ENCODE measurements around the gene FRMD4B. TPM values are rescaled to one million over a fixed set of nuclear protein-coding genes. Genes with fewer than 3 reads are reported as not detected.

The FRMD4B gene
- polyA plus RNA-seq, 2 donors, result 18.6 to 21.0 TPM

GRCh38 chr3:69182588-69183316 is 203.1 kb downstream of the FRMD4B start:
- Histone ChIP-seq H3K27me3 (ENCODE audit: control insufficient read depth in 1 of 2, insufficient read depth in 2 of 2, low read length in 2 of 2) (no peaks in the 10 kb centered on the region), H3K9me3 (ENCODE audit: control insufficient read depth in 2 of 2, insufficient read depth in 1 of 2, low read depth in 1 of 2, low read length in 1 of 2) (no peaks in the 10 kb centered on the region), H3K4me3 (ENCODE audit: low read depth in 1 of 2, low read length in 2 of 2) (no peak overlapping the region), H3K4me1 (ENCODE audit: control insufficient read depth in 2 of 2, insufficient read depth in 2 of 2, low read length in 1 of 2) (no peaks in the 10 kb centered on the region), H3K36me3 (ENCODE audit: control insufficient read depth in 2 of 2, insufficient read depth in 2 of 2, low read length in 1 of 2) (peaks cover 10% of the 10 kb centered on the region in 2 donors), H3K27ac (ENCODE audit: low read depth in 2 of 2, low read length in 1 of 2) (no peak overlapping the region)
- WGBS, 2 donors, result 84 to 87% methylated on average over 8 of the region's 8 CpGs

- H3K27me3 ChIP-seq (ENCODE audit: control insufficient read depth in 1 of 2, insufficient read depth in 2 of 2, low read length in 2 of 2), result no peaks in the 10 kb centered on the region
- H3K27ac ChIP-seq (ENCODE audit: low read depth in 2 of 2, low read length in 1 of 2), result no peak overlapping the region
- H3K9me3 ChIP-seq (ENCODE audit: control insufficient read depth in 2 of 2, insufficient read depth in 1 of 2, low read depth in 1 of 2, low read length in 1 of 2), result no peaks in the 10 kb centered on the region
- WGBS, 2 donors, result 73% methylated on average over 9 of the region's 9 CpGs
- no peak overlapping the region for H3K4me3 ChIP-seq (ENCODE audit: low read depth in 1 of 2, low read length in 2 of 2)
- peaks cover 10 to 12% of the 10 kb centered on the region in 2 donors for H3K36me3 ChIP-seq (ENCODE audit: control insufficient read depth in 2 of 2, insufficient read depth in 2 of 2, low read length in 1 of 2)
- H3K4me1 ChIP-seq (ENCODE audit: control insufficient read depth in 2 of 2, insufficient read depth in 2 of 2, low read length in 1 of 2), result no peaks in the 10 kb centered on the region
Measured at GRCh38 chr3:69181592-69182211, 204.2 kb downstream of the FRMD4B start.

GRCh38 chr3:69180869-69181591 is 204.9 kb downstream of the FRMD4B start:
- WGBS, 2 donors, result 90% methylated on average over 23 of the region's 23 CpGs
- H3K9me3 ChIP-seq (ENCODE audit: control insufficient read depth in 2 of 2, insufficient read depth in 1 of 2, low read depth in 1 of 2, low read length in 1 of 2), result no peaks in the 10 kb centered on the region
- no peaks in the 10 kb centered on the region for H3K27me3 ChIP-seq (ENCODE audit: control insufficient read depth in 1 of 2, insufficient read depth in 2 of 2, low read length in 2 of 2)
- no peak overlapping the region for H3K4me3 ChIP-seq (ENCODE audit: low read depth in 1 of 2, low read length in 2 of 2)
- H3K27ac ChIP-seq (ENCODE audit: low read depth in 2 of 2, low read length in 1 of 2), result no peak overlapping the region
- no peaks in the 10 kb centered on the region for H3K4me1 ChIP-seq (ENCODE audit: control insufficient read depth in 2 of 2, insufficient read depth in 2 of 2, low read length in 1 of 2)
- peaks cover 10 to 16% of the 10 kb centered on the region in 2 donors for H3K36me3 ChIP-seq (ENCODE audit: control insufficient read depth in 2 of 2, insufficient read depth in 2 of 2, low read length in 1 of 2)

- H3K36me3 ChIP-seq (ENCODE audit: control insufficient read depth in 2 of 2, insufficient read depth in 2 of 2, low read length in 1 of 2), result peaks cover 10 to 16% of the 10 kb centered on the region in 2 donors
- WGBS, 2 donors, result 61 to 72% methylated on average over 4 of the region's 4 CpGs
- H3K27ac ChIP-seq (ENCODE audit: low read depth in 2 of 2, low read length in 1 of 2), result peak overlapping the region; percentile 8 to 9
- H3K4me3 ChIP-seq (ENCODE audit: low read depth in 1 of 2, low read length in 2 of 2), result no peak overlapping the region
- H3K9me3 ChIP-seq (ENCODE audit: control insufficient read depth in 2 of 2, insufficient read depth in 1 of 2, low read depth in 1 of 2, low read length in 1 of 2), result no peaks in the 10 kb centered on the region
- no peaks in the 10 kb centered on the region for H3K27me3 ChIP-seq (ENCODE audit: control insufficient read depth in 1 of 2, insufficient read depth in 2 of 2, low read length in 2 of 2)
- no peaks in the 10 kb centered on the region for H3K4me1 ChIP-seq (ENCODE audit: control insufficient read depth in 2 of 2, insufficient read depth in 2 of 2, low read length in 1 of 2)
Measured at GRCh38 chr3:69179740-69180372, 206.0 kb downstream of the FRMD4B start.

GRCh38 chr3:69178838-69179739 is 206.8 kb downstream of the FRMD4B start:
- H3K4me1 ChIP-seq (ENCODE audit: control insufficient read depth in 2 of 2, insufficient read depth in 2 of 2, low read length in 1 of 2), result no peaks in the 10 kb centered on the region
- no peaks in the 10 kb centered on the region for H3K9me3 ChIP-seq (ENCODE audit: control insufficient read depth in 2 of 2, insufficient read depth in 1 of 2, low read depth in 1 of 2, low read length in 1 of 2)
- no peak overlapping the region for H3K27ac ChIP-seq (ENCODE audit: low read depth in 2 of 2, low read length in 1 of 2)
- peaks cover 10 to 16% of the 10 kb centered on the region in 2 donors for H3K36me3 ChIP-seq (ENCODE audit: control insufficient read depth in 2 of 2, insufficient read depth in 2 of 2, low read length in 1 of 2)
- 56 to 63% methylated on average over 5 of the region's 5 CpGs for WGBS, 2 donors
- H3K27me3 ChIP-seq (ENCODE audit: control insufficient read depth in 1 of 2, insufficient read depth in 2 of 2, low read length in 2 of 2), result no peaks in the 10 kb centered on the region
- no peak overlapping the region for H3K4me3 ChIP-seq (ENCODE audit: low read depth in 1 of 2, low read length in 2 of 2)

- WGBS, 2 donors, result 74 to 87% methylated on average over 4 of the region's 4 CpGs
- no peaks in the 10 kb centered on the region for H3K4me1 ChIP-seq (ENCODE audit: control insufficient read depth in 2 of 2, insufficient read depth in 2 of 2, low read length in 1 of 2)
- no peaks in the 10 kb centered on the region for H3K9me3 ChIP-seq (ENCODE audit: control insufficient read depth in 2 of 2, insufficient read depth in 1 of 2, low read depth in 1 of 2, low read length in 1 of 2)
- H3K36me3 ChIP-seq (ENCODE audit: control insufficient read depth in 2 of 2, insufficient read depth in 2 of 2, low read length in 1 of 2), result peaks cover 10 to 16% of the 10 kb centered on the region in 2 donors
- H3K27me3 ChIP-seq (ENCODE audit: control insufficient read depth in 1 of 2, insufficient read depth in 2 of 2, low read length in 2 of 2), result no peaks in the 10 kb centered on the region
- H3K4me3 ChIP-seq (ENCODE audit: low read depth in 1 of 2, low read length in 2 of 2), result no peak overlapping the region
- peak overlapping the region in 1 of 2 donors; percentile 48 for H3K27ac ChIP-seq (ENCODE audit: low read depth in 2 of 2, low read length in 1 of 2)
Measured at GRCh38 chr3:69178082-69178481, 207.8 kb downstream of the FRMD4B start.

- Histone ChIP-seq H3K4me3 (ENCODE audit: low read depth in 1 of 2, low read length in 2 of 2) (no peak overlapping the region), H3K4me1 (ENCODE audit: control insufficient read depth in 2 of 2, insufficient read depth in 2 of 2, low read length in 1 of 2) (no peaks in the 10 kb centered on the region), H3K27me3 (ENCODE audit: control insufficient read depth in 1 of 2, insufficient read depth in 2 of 2, low read length in 2 of 2) (no peaks in the 10 kb centered on the region), H3K36me3 (ENCODE audit: control insufficient read depth in 2 of 2, insufficient read depth in 2 of 2, low read length in 1 of 2) (peaks cover 5 to 7% of the 10 kb centered on the region in 2 donors), H3K9me3 (ENCODE audit: control insufficient read depth in 2 of 2, insufficient read depth in 1 of 2, low read depth in 1 of 2, low read length in 1 of 2) (no peaks in the 10 kb centered on the region), H3K27ac (ENCODE audit: low read depth in 2 of 2, low read length in 1 of 2) (no peak overlapping the region)
- 69 to 73% methylated on average over 4 of the region's 4 CpGs for WGBS, 2 donors
Measured at GRCh38 chr3:69174871-69175737, 210.8 kb downstream of the FRMD4B start.

- WGBS, 2 donors, result 64 to 69% methylated on average over 2 of the region's 2 CpGs
- H3K4me1 ChIP-seq (ENCODE audit: control insufficient read depth in 2 of 2, insufficient read depth in 2 of 2, low read length in 1 of 2), result no peaks in the 10 kb centered on the region
- H3K4me3 ChIP-seq (ENCODE audit: low read depth in 1 of 2, low read length in 2 of 2), result no peak overlapping the region
- H3K36me3 ChIP-seq (ENCODE audit: control insufficient read depth in 2 of 2, insufficient read depth in 2 of 2, low read length in 1 of 2), result peaks cover 3 to 6% of the 10 kb centered on the region in 2 donors
- no peak overlapping the region for H3K27ac ChIP-seq (ENCODE audit: low read depth in 2 of 2, low read length in 1 of 2)
- H3K9me3 ChIP-seq (ENCODE audit: control insufficient read depth in 2 of 2, insufficient read depth in 1 of 2, low read depth in 1 of 2, low read length in 1 of 2), result no peaks in the 10 kb centered on the region
- H3K27me3 ChIP-seq (ENCODE audit: control insufficient read depth in 1 of 2, insufficient read depth in 2 of 2, low read length in 2 of 2), result no peaks in the 10 kb centered on the region
Measured at GRCh38 chr3:69174445-69174844, 211.4 kb downstream of the FRMD4B start.

All from esophagus (tissue), 2 donors.